Progenitor cell of endocrine pancreas (in vitro differentiated cells): ENCODE measurements around the gene SNX9. TPM values are rescaled to one million over a fixed set of nuclear protein-coding genes. Genes with fewer than 3 reads are reported as not detected.

ENCODE experiments used
- DNase-seq: peaks from one replicate; pipeline ENCODE4 v3.0.0; 2021; ENCODE audit warnings: low spot score; ENCODE audit not compliant: unreplicated experiment
- H3K27ac Mint-ChIP-seq: 2 replicates; pipeline ENCODE4 v1.8.0; 2021; ENCODE audit warnings: mild to moderate bottlenecking, moderate library complexity, mixed read lengths
- H3K27me3 Mint-ChIP-seq: 2 replicates; pipeline ENCODE4 v1.8.0; 2021; ENCODE audit warnings: mixed read lengths
- H3K36me3 Mint-ChIP-seq: 2 replicates; pipeline ENCODE4 v1.8.0; 2022; ENCODE audit warnings: mixed read lengths; ENCODE audit not compliant: insufficient read depth
- H3K4me1 Mint-ChIP-seq: 2 replicates; pipeline ENCODE4 v1.8.0; 2021; ENCODE audit warnings: low read depth, mixed read lengths
- H3K4me3 Mint-ChIP-seq: 2 replicates; pipeline ENCODE4 v1.8.0; 2021; ENCODE audit warnings: low read depth, mild to moderate bottlenecking, moderate library complexity, mixed read lengths
- H3K9me3 Mint-ChIP-seq: 2 replicates; pipeline ENCODE4 v1.8.0; 2021; ENCODE audit warnings: low read depth, mixed read lengths
- total RNA-seq: library from RNA; stranded (reverse); gene quantifications from 2 replicates; pipeline ENCODE4 v1.2.1, GENCODE V29; 2021
- TF ChIP-seq, protein P1 (sequence below): fragments of 200-600 bp; sonication (generic); IDR thresholded peaks from one replicate; pipeline ENCODE4 v1.5.0; 2021; ENCODE audit warnings: antibody characterized with exemption, mild to moderate bottlenecking; ENCODE audit not compliant: unreplicated experiment

The SNX9 gene
- total RNA-seq, 1 donor from 2014 or later = 29.3 TPM

DNA sequence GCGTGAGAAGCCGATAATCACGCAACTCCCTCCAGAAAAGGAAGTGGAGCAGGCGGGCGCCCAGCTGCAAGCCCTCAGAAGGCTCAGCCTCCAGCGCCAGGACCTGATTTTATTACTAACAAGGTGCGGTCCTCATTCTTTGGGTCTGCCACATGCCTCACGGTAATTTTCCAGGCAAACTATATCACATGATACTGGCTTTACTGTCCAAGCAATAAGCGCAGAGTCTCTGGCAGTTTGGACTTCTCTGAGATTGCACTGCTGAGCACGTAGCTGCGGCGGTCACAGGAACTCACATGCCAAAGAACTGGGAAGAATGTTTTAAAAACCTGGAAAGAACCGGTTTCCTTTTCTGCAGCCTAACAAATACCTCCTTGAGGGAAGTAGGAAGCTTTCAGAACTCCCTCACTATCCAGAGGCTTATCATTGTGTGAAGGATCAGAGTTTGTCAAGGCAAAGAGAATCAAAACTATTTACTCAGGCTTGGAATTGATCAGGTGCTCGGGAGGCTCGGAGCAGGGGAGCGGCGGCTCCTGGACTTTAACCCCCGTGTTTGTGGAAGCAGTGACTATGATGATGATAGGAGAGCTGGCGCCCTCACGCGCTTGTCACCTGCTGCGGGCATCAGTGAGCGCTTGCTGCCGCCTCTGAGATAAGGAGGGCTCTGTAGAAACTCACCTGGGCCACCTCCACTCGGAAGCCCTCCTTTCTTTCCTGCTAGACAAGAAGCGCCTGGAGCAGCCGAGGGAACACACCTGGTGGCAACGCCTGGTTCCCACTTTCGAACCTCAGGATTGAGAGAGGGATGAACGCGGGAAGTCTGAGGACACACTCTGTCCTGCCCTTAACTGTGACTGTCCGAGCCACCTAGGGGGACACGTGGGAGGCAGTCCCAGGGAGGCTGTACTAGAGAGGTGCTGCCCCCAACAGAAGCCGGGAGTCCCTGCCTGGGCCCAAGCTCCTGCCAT is 131.4 kb downstream of the SNX9 start:
- TF ChIP-seq, protein P1, sequence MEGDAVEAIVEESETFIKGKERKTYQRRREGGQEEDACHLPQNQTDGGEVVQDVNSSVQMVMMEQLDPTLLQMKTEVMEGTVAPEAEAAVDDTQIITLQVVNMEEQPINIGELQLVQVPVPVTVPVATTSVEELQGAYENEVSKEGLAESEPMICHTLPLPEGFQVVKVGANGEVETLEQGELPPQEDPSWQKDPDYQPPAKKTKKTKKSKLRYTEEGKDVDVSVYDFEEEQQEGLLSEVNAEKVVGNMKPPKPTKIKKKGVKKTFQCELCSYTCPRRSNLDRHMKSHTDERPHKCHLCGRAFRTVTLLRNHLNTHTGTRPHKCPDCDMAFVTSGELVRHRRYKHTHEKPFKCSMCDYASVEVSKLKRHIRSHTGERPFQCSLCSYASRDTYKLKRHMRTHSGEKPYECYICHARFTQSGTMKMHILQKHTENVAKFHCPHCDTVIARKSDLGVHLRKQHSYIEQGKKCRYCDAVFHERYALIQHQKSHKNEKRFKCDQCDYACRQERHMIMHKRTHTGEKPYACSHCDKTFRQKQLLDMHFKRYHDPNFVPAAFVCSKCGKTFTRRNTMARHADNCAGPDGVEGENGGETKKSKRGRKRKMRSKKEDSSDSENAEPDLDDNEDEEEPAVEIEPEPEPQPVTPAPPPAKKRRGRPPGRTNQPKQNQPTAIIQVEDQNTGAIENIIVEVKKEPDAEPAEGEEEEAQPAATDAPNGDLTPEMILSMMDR = peak; percentile 18
- H3K27ac Mint-ChIP-seq = peak overlapping the region; percentile 98
- H3K36me3 Mint-ChIP-seq = peaks cover 5% of the 10 kb centered on the region
- peaks cover 28% of the 10 kb centered on the region for H3K9me3 Mint-ChIP-seq
- peak; percentile 56 for DNase-seq
- peaks cover 35% of the 10 kb centered on the region for H3K4me1 Mint-ChIP-seq
- H3K4me3 Mint-ChIP-seq = peak overlapping the region; percentile 59
- no peaks in the 10 kb centered on the region for H3K27me3 Mint-ChIP-seq

DNA sequence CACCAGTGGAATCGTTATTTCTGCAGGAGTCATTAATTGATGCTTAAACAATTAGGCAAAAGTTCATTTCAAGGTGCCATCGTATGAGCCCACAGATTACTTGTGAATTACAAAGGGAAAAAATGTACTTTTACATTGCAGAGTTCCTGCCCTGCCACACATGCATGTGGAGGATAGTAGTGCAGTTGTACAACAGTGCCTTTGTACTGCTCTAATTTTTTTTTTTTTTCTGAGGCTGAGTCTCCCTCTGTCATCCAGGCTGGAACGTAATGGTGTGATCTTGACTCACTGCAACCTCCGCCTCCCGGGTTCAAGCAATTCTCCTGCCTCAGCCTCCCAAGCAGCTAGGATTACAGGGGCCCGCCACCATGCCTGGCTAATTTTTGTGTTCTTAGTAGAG is 132.6 kb downstream of the SNX9 start:
- Mint-ChIP-seq H3K4me3 (no peak overlapping the region), H3K27ac (no peak overlapping the region), H3K4me1 (peaks cover 35% of the 10 kb centered on the region)

DNA sequence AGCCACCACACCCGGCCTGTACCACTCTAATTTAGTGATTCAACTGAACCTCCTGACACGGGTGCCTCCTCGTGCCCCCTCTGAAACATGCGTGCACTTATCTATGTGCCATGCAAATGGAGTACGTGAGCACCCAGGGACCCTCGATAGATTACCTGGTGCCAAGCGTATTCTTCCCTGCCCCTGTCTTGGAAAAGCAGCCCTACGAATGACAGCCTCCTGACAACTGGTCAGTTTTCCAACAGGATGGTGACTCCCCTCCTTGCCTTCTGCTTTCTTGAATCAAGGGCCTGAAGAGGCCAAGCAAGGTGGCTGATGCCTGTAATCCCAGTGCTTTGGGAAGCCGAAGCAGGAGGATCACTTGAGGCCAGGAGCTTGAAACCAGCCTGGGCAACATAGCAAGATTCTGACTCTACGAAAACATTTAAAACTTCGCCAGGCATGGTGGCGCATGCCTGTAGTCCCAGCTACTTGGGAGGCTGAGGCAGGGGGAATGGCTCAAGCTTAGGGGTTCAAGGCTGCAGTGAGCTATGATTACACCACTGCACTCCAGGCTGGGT is 133.2 kb downstream of the SNX9 start:
- Mint-ChIP-seq H3K36me3 (peaks cover 6% of the 10 kb centered on the region), H3K27ac (no peak overlapping the region), H3K4me1 (peaks cover 32% of the 10 kb centered on the region), H3K4me3 (no peak overlapping the region), H3K9me3 (peaks cover 19% of the 10 kb centered on the region), H3K27me3 (no peaks in the 10 kb centered on the region)
- TF ChIP-seq, protein P1 = no peak
- no peak for DNase-seq

More for the DNA sequence above, 132.6 kb downstream of the SNX9 start:
- no peaks in the 10 kb centered on the region for H3K27me3 Mint-ChIP-seq
- DNase-seq = no peak
- H3K9me3 Mint-ChIP-seq = peaks cover 24% of the 10 kb centered on the region
- TF ChIP-seq, protein P1 = no peak
- peaks cover 6% of the 10 kb centered on the region for H3K36me3 Mint-ChIP-seq

DNA sequence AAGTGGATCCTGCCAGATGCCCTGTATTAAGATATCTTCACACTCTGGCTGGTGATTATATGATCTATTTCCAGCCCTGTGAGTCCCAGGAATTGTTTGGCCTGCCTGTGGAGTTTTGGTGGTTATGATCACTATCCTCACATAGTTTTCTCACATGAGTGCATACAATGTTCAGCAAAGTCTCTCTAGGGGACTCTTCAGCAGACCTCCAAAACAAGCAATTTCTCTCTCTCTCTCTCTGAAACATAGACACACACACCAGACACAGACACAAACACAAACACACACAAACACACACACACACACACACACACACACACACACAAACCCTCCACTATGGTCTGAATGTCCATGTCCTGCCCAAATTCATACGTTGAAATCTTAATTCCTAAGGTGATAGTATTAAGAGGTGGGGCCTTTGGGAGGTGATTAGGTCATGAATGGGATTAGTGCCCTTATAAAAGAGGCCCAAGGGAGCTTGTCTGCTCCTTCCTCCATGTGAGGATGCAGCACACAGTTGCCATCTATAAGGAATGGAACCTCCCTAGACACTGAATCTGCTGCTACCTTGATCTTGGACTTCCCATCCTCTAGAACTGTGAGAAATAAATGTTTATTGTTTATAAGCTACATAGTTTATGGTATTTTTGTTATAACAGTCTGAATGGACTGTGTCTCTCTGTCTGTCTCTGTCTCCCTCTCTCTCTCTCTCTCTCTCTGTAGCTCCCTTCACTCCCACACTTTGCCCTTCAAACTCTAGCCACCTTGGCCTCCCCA is 136.6 kb downstream of the SNX9 start:
- Mint-ChIP-seq H3K4me3 (no peak overlapping the region), H3K27ac (no peak overlapping the region), H3K36me3 (peaks cover 6% of the 10 kb centered on the region), H3K9me3 (peaks cover 19% of the 10 kb centered on the region), H3K27me3 (no peaks in the 10 kb centered on the region), H3K4me1 (peaks cover 7% of the 10 kb centered on the region)
- TF ChIP-seq, protein P1 = no peak
- DNase-seq = no peak

DNA sequence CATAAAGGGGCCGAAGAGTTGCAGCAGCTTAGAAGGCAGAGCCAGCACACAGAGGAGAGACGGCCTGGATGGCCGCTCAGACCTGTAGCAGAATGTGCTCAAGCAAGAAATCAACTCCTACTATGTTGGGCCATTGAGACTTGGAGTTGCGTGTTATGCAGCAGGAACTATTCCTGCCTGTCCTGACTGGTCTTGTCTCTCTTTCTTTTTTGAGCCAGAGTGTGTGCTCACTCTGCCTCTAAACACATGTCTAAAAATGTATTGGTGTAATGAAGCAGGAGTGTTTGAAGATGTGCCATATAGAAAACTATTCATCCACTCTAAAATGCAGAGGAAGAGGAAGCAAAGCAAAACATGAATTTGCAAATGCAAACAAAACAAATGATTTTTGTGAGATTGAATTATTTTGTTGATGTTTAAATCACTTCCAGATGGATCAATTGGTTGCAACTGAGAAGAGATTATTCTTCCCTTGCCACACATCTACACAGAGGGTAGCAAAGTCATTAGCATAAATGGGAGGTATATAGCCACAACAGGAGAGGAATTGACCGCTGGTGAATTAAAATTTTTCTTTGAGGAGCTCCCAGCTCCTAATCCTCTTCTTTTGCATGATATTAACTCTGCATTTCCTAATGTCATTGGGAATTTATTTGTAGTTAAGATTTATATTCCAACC is 138.2 kb downstream of the SNX9 start:
- Mint-ChIP-seq H3K4me1 (peaks cover 2% of the 10 kb centered on the region), H3K9me3 (peaks cover 19% of the 10 kb centered on the region), H3K27ac (no peak overlapping the region), H3K36me3 (peaks cover 6% of the 10 kb centered on the region), H3K27me3 (no peaks in the 10 kb centered on the region), H3K4me3 (no peak overlapping the region)
- DNase-seq = no peak
- TF ChIP-seq, protein P1 = no peak
